SW 1271 (cell line): ENCODE measurements around the gene SH3BGR.

Experiments used
- DNase-seq, 2 experiments: peaks; one replicate each; lab custom pipeline; 2025; lab: John Stamatoyannopoulos, UW

Gene SH3BGR

GRCh38 chr21:39552856-39553255 lies 101.1 kb downstream of the SH3BGR start:
- DNase-seq: no peak

GRCh38 chr21:39553331-39553730 lies 101.6 kb downstream of the SH3BGR start:
- no peak for DNase-seq

GRCh38 chr21:39555911-39556590 lies 104.3 kb downstream of the SH3BGR start:
- no peak for DNase-seq

GRCh38 chr21:39559511-39559910 lies 107.7 kb downstream of the SH3BGR start:
- DNase-seq: no peak

- no peak for DNase-seq
Observed at GRCh38 chr21:39561140-39561539, 109.4 kb downstream of the SH3BGR start.

GRCh38 chr21:39562791-39563770 lies 111.3 kb downstream of the SH3BGR start:
- no peak for DNase-seq

- DNase-seq: no peak
Observed at GRCh38 chr21:39564200-39564599, 112.4 kb downstream of the SH3BGR start.
